Neural progenitor cell (in vitro differentiated cells): ENCODE measurements around the gene LGR4.
"Not testable (repeated sequence)": the region's sequence is repeated elsewhere in the genome, so short reads cannot be mapped to it uniquely, and the experiment has no call there.

Source experiments
- CTCF ChIP-seq: fragments of 200-600 bp; sonication (generic); IDR thresholded peaks from 2 replicates; pipeline ENCODE4 v1.5.1; 2017; ENCODE audit warnings: antibody characterized with exemption, mild to moderate bottlenecking
- EZH2phosphoT487 ChIP-seq: fragments of 200-600 bp; sonication (generic); IDR thresholded peaks from 2 replicates; pipeline ENCODE4 v1.6.1; 2017; ENCODE audit warnings: antibody characterized with exemption

DNA sequence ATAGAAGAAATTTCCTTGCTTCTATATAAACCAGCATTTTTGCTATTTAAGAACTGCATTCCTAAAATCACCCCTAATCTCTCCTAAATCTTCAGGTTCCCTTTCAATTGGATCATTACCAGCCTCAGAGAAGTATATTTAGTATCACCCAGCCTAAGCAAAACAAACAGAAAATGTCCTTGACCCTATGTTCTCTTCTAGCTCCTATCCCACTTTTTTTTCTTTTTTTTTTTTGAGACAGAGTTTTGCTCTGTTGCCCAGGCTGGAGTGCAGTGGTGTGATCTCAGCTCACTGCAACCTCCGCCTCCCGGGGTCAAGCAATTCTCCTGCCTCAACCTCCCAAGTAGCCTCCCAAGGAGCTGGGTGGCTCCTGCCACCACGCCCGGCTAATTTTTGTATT is 137.8 kb downstream of the LGR4 start:
- not testable (repeated sequence) for TF ChIP-seq CTCF, EZH2phosphoT487
